NOMO-1 (cell line): Measurements from ENCODE around the gene RAB27B.

Experiments used
- DNase-seq, 2 experiments: peaks; one replicate each; lab custom pipeline; 2025; ENCODE audit not compliant: unreplicated experiment in 2 of 2; lab: John Stamatoyannopoulos, UW

RAB27B gene

DNA sequence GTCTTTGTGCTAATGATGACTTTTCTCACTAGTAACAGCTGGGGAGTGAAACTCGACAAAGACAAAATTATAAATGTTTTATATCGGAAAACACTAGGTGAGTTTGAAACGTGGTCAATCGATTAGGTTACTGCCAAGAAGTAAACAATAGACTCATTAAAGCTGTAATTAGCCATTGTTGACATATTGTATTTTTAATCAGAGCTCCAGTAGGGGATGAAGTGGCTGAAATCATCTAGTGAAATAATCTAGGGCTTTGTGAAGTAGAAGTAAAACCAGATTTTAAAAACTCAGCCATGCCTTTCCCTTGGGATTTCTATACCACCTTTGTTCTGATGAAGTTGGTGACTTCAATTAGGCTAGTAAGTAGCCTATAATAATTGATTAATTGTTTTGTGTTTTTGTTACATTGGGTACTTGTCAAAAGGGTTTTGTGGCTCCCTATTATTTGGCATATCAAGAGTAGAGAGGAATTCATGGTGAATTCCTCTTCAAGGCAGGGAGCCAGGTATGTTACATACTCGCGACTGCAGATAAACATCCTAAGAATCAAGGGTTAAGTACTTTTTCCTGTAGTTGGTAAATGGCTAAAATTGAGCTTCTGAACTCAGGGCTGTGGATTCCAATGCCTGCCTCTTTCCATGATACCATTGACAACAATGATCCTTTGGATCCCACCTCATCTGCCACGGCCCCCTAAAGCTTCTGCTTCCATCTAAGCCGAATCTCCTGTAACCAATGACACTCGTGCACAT lies 31.6 kb downstream of the RAB27B start:
- no peak for DNase-seq

DNA sequence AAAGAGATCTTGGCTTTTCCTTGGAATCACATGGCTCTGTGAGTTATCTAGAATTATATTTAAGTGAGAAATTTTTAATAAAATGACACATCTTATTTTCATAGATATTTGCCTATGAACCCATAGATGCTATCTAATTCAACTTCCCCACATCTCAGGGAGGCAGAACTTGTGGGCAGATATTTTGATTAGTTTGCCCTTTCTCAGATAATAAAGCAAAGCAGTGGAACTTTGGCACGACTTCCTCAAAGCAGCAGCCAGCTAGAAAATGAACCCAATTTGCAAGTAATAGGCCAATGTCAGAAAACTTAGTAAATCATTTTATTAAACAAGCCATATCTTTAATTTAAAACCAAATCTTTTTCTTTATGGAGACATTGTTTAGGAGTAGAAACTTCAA lies 32.7 kb downstream of the RAB27B start:
- DNase-seq: no peak

DNA sequence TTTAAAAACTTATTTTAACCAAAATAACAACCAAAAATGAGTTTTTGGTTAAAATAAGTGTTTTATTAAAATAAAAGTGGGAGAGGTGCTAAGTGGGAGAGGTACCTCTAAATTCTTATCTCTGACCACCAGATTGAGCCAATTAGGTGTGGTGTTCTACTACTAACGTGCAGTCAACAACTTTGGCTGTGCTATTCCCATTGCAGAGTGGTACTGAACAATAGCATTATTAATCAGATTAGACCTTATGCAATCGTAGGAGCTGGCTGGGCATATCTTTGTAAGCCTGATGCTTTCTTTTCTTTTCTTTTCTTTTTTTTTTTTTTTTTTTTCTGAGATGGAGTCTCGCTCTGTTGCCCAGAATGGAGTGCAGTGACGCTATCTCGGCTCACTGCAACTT lies 38.9 kb downstream of the RAB27B start:
- DNase-seq: no peak

- no peak for DNase-seq
Observed at GRCh38 chr18:54871231-54871630, 43.0 kb downstream of the RAB27B start.

- DNase-seq: no peak
Observed at GRCh38 chr18:54872681-54873080, 44.4 kb downstream of the RAB27B start.

DNA sequence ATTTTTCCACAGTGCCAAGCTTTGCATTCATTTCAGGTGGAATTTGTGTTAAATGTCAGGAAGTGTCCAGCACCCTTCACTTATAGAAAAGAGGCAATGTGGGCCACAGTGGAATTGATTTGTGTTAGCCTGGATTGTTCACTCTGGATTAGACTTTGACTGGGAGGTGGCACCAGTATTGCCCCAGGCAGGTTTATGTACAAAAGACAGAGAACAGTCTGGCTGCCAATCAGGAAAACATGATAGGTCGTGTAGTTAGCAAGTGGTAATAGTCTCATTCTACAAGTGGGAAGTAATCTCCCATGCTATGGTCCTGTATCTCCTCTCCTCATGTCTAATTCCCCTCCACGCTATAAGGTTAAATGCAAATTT lies 45.6 kb downstream of the RAB27B start:
- DNase-seq: no peak

- DNase-seq: no peak
Observed at GRCh38 chr18:54875063-54875462, 46.8 kb downstream of the RAB27B start.

- no peak for DNase-seq
Observed at GRCh38 chr18:54877076-54877475, 48.8 kb downstream of the RAB27B start.

DNA sequence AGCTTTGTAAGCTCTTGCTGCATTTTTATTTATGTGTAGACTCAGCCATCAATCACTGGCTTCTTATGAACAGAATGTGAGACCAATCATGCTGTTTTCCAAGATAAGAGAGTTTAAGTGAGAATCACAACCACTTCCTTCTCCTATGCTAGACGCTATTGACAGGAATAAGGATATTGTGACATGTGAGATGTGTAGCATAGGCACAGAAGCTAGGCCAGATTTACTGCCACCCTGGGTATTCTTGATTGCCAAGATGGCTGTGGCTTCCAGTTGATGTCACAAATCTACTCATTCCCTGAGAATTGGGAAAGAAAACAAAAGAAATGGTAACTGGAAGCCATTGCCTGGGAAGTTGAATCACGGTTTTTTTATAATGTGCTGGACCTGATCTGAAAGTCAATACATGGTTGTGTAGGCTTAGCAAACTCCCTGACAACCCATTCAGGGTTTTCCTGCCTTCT lies 49.9 kb downstream of the RAB27B start:
- no peak for DNase-seq

GRCh38 chr18:54878659-54879358 lies 50.5 kb downstream of the RAB27B start:
- DNase-seq: no peak

- no peak for DNase-seq
Observed at GRCh38 chr18:54879691-54880090, 51.4 kb downstream of the RAB27B start.

- DNase-seq: no peak
Observed at GRCh38 chr18:54880395-54881105, 52.3 kb downstream of the RAB27B start.

GRCh38 chr18:54881229-54881768 lies 53.0 kb downstream of the RAB27B start:
- no peak for DNase-seq

GRCh38 chr18:54882318-54882717 lies 54.0 kb downstream of the RAB27B start:
- DNase-seq: no peak

DNA sequence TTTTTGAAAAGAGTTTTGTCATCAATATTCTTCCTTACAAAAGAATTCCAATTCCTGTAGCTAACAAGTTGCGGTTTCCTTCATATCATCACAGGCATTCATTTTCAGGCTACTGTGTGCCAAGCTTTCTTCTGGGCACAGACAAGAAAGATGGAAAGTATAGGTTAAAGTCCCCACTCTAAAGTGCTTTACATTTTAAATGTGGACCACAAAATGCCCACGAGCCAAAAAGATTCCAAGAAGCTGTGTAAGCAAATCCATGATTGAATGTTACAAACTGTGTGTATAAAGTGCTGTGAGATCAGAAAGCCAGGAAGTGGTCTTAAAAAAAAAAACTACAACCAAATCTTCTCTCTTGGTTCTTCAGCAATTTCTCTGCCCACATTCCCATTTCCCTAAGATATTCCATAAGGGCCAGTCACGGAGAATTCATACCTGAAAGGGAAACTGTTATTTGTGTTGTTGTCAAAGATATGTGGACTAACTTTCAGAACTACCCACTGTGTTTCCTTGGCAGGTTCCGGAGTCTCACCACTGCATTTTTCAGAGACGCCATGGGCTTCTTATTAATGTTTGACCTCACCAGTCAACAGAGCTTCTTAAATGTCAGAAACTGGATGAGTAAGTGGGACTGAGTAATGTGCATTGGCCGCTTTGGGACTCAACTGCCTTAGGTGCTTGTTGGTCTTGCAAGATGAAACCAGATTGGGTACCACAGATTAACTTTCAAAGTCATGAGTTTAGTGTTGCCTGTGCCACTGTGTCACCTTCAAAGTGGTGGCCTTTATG lies 55.7 kb downstream of the RAB27B start:
- no peak for DNase-seq

- no peak for DNase-seq
Observed at GRCh38 chr18:54888378-54888777, 60.1 kb downstream of the RAB27B start.

GRCh38 chr18:54888933-54889332 lies 60.7 kb downstream of the RAB27B start:
- no peak for DNase-seq

GRCh38 chr18:54899500-54899899 lies 71.2 kb downstream of the RAB27B start:
- no peak for DNase-seq

GRCh38 chr18:54900290-54900689 lies 72.0 kb downstream of the RAB27B start:
- DNase-seq: no peak

DNA sequence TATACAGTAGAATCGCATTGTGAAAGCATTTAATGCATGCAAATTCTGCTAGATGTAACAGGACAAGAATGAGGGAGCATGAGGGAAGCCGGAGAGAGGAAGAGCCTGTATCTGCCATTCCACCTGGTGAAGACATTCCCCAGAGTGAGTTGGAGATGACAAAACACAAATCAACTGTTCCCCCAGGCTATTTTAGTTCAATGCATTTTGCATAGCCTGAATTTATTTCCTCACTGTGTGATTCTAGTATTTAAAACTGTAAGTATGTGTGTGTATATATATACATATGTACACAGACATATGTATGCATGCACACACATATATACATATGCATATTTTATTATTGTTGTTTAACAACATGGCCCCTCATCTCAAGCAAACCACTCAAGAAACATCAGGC lies 76.3 kb downstream of the RAB27B start:
- no peak for DNase-seq

DNA sequence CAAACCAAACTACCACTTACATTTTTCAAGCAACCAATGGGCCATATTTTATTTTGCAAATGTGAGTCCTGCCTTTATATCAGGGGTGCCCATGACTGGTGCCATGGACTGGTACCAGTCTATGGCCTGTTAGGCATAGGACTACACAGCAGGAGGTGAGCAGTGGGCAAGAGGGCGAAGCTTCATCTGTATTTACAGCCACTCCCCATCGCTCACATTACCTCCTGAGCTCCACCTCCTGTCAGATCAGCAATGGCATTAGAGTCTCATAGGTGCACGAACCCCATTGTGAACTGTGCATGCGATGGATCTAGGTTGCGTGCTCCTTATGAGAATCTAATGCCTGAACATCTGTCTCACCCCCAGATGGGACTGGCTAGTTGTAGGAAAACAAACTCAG lies 77.4 kb downstream of the RAB27B start:
- no peak for DNase-seq
